BLaER1 treated with 17β-estradiol and CSF1 and Interleukin-3, amounts not matched to agents 10 nM and 100 nM (cell line): ENCODE results near the gene ANKRD6.
"Not testable (repeated sequence)": the region's sequence is repeated elsewhere in the genome, so short reads cannot be mapped to it uniquely, and the experiment has no call there.

Experiments
- H3K27ac ChIP-seq, 11 experiments: shearing (Covaris generic); formaldehyde crosslinking; 2 replicates each; pipeline ENCODE4 v1.8.1; 2022
- H3K27me3 ChIP-seq, 11 experiments: shearing (Covaris generic); formaldehyde crosslinking; 2 replicates each; pipeline ENCODE4 v1.8.1; 2022
- H3K36me3 ChIP-seq, 11 experiments: shearing (Covaris generic); formaldehyde crosslinking; 2 replicates each; pipeline ENCODE4 v1.8.1; 2022
- H3K4me1 ChIP-seq, 10 experiments: shearing (Covaris generic); formaldehyde crosslinking; 2 replicates each; pipeline ENCODE4 v1.8.1; 2022
- H3K4me2 ChIP-seq, 11 experiments: shearing (Covaris generic); formaldehyde crosslinking; 2 replicates each; pipeline ENCODE4 v1.8.1; 2022
- H3K4me3 ChIP-seq, 10 experiments: shearing (Covaris generic); formaldehyde crosslinking; 2 replicates each; pipeline ENCODE4 v1.8.1; 2022
- H3K9ac ChIP-seq, 11 experiments: shearing (Covaris generic); formaldehyde crosslinking; 2 replicates each; pipeline ENCODE4 v1.8.1; 2022
- H3K9me3 ChIP-seq, 11 experiments: shearing (Covaris generic); formaldehyde crosslinking; replicated peaks in 1 of 11; 2 replicates each; pipeline ENCODE4 v1.8.1; 2022
- H4K20me1 ChIP-seq, 11 experiments: shearing (Covaris generic); formaldehyde crosslinking; 2 replicates each; pipeline ENCODE4 v1.8.1; 2022
- Cebpa-rat ChIP-seq, 11 experiments: shearing (Covaris generic); IDR thresholded peaks; 2 replicates each; pipeline ENCODE4 v1.8.1; 2022

ANKRD6 gene

GRCh38 chr6:89610149-89610642, 177.2 kb downstream of the ANKRD6 start:
- Histone ChIP-seq H4K20me1 (no peaks in the 10 kb centered on the region), H3K4me3 (no peak overlapping the region), H3K4me1 (peaks cover 13 to 18% (median 15%) of the 10 kb centered on the region in 10 experiments), H3K36me3 (no peaks in the 10 kb centered on the region), H3K9ac (no peak overlapping the region), H3K4me2 (no peak overlapping the region), H3K9me3 (no peaks in the 10 kb centered on the region), H3K27me3 (no peaks in the 10 kb centered on the region), H3K27ac (no peak overlapping the region)
- no peak for TF ChIP-seq Cebpa-rat (IDR thresholded peaks at IDR 0.05)

GRCh38 chr6:89611666-89612065, 178.7 kb downstream of the ANKRD6 start:
- Histone ChIP-seq H3K4me1 (peaks cover 13 to 18% (median 15%) of the 10 kb centered on the region in 10 experiments), H3K9ac (no peak overlapping the region), H3K27me3 (no peaks in the 10 kb centered on the region), H3K36me3 (no peaks in the 10 kb centered on the region), H4K20me1 (no peaks in the 10 kb centered on the region), H3K4me2 (peak overlapping the region; percentile 40 to 70 (median 63)), H3K27ac (0 out of 22 replicates have a peak overlapping the region, but pooled peaks of 1 of the 11 experiments have one; percentile 7), H3K9me3 (no peaks in the 10 kb centered on the region), H3K4me3 (no peak overlapping the region)
- no peak for TF ChIP-seq Cebpa-rat (IDR thresholded peaks at IDR 0.05)

DNA sequence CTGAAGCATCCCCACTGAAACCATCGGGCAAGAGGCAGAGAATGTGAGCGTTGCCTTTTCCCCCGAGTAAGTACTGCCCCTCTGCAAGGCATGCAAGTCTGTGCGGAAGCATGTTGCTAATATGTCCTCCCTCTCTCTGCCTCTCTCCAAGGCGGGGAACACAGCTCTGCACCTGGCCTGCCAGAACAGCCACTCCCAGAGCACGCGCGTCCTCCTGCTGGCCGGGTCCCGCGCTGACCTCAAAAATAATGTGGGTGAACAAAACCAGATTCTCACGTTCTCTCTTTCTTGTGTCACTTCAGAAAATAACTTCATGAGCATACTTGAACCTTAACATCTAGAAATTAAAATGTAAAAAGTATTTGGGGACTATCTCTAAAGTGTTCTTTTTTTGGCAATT, 179.2 kb downstream of the ANKRD6 start:
- Histone ChIP-seq H4K20me1 (no peaks in the 10 kb centered on the region), H3K4me1 (peaks cover 13 to 18% (median 15%) of the 10 kb centered on the region in 10 experiments), H3K4me2 (peak overlapping the region; percentile 40 to 70 (median 63)), H3K9me3 (no peaks in the 10 kb centered on the region), H3K36me3 (no peaks in the 10 kb centered on the region), H3K27me3 (no peaks in the 10 kb centered on the region), H3K27ac (no peak overlapping the region), H3K9ac (no peak overlapping the region), H3K4me3 (no peak overlapping the region)
- TF ChIP-seq Cebpa-rat (IDR thresholded peaks at IDR 0.05): no peak

DNA sequence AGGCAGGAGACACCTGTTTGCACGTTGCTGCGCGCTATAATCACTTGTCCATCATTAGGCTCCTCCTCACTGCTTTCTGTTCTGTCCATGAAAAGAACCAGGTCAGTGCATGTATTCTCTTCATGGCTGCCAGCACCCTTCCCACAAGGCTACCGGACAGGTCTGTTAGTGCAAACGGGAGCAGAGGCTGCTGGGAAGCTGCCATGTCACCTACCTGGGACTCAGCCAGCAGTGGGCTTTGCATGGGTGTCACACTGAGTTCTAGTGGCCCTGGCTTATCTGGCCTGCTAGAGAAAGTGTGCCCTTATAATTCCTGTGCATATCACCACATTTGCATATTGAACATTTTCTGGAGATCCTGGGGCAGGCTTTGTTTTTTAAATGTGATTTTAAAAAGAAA, 180.8 kb downstream of the ANKRD6 start:
- no peak overlapping the region for H3K4me2 ChIP-seq
- no peak for TF ChIP-seq Cebpa-rat (IDR thresholded peaks at IDR 0.05)
- H3K4me1 ChIP-seq: peaks cover 13 to 18% (median 15%) of the 10 kb centered on the region in 10 experiments
- H3K9me3 ChIP-seq: no peaks in the 10 kb centered on the region
- H3K4me3 ChIP-seq: no peak overlapping the region
- H3K9ac ChIP-seq: no peak overlapping the region
- H4K20me1 ChIP-seq: no peaks in the 10 kb centered on the region
- no peaks in the 10 kb centered on the region for H3K36me3 ChIP-seq
- H3K27me3 ChIP-seq: no peaks in the 10 kb centered on the region
- no peak overlapping the region for H3K27ac ChIP-seq

DNA sequence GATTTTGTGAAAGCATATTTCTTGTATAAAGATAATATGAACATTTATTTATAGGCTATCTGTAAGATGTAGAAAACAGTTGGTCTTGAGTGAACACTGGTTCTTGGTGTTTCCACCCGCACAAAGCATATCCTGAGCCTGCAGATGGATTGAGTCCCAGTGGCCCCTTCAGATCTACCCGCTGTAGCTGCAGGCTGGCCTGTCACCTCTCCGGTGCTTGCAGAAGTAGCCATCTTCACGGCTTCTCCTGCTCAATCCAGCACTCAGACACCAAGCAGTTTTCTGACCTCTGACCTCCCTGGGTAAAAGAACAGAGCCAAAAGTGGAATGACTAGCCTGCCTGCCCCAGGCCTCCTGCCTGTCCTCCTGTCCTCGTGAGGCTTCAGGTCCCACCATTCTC, 182.9 kb downstream of the ANKRD6 start:
- H3K9me3 ChIP-seq: no peaks in the 10 kb centered on the region
- no peaks in the 10 kb centered on the region for H3K27me3 ChIP-seq
- no peak overlapping the region for H3K4me3 ChIP-seq
- TF ChIP-seq Cebpa-rat (IDR thresholded peaks at IDR 0.05): no peak
- H4K20me1 ChIP-seq: no peaks in the 10 kb centered on the region
- no peak overlapping the region for H3K9ac ChIP-seq
- no peak overlapping the region for H3K27ac ChIP-seq
- H3K4me2 ChIP-seq: no peak overlapping the region
- H3K4me1 ChIP-seq: peaks cover 13 to 17% (median 14%) of the 10 kb centered on the region in 10 experiments
- no peaks in the 10 kb centered on the region for H3K36me3 ChIP-seq

- no peak for TF ChIP-seq Cebpa-rat (IDR thresholded peaks at IDR 0.05)
- H3K9me3 ChIP-seq: no peaks in the 10 kb centered on the region
- no peak overlapping the region for H3K4me3 ChIP-seq
- no peaks in the 10 kb centered on the region for H3K36me3 ChIP-seq
- H3K4me1 ChIP-seq: peaks cover 7 to 10% (median 8%) of the 10 kb centered on the region in 10 experiments
- H3K27ac ChIP-seq: no peak overlapping the region
- H3K4me2 ChIP-seq: no peak overlapping the region
- no peaks in the 10 kb centered on the region for H3K27me3 ChIP-seq
- no peak overlapping the region for H3K9ac ChIP-seq
- H4K20me1 ChIP-seq: no peaks in the 10 kb centered on the region
These were observed 183.6 kb downstream of the ANKRD6 start for GRCh38 chr6:89616531-89616930.

DNA sequence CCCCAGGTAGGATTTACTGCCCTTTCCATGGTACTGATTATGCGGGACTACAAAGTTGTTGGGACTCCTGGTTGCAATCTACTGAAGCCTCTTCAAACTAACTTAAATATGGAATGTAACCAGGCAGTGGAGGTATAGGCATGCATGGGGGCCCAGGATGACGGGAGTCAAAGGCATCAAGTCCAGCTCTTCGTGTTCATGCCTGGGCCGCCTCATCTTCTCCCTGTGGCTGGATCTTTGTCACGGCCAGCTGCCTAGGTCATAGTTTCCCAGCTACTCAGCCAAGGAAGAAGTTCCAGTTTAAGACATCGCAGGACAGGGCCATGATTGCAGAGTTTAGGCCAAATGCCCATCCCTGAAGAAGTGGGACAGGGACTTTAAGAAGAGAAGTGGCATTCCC, 185.1 kb downstream of the ANKRD6 start:
- Histone ChIP-seq H4K20me1 (no peaks in the 10 kb centered on the region), H3K27me3 (no peaks in the 10 kb centered on the region), H3K9me3 (no peaks in the 10 kb centered on the region), H3K9ac (no peak overlapping the region), H3K4me1 (no peaks in the 10 kb centered on the region), H3K36me3 (no peaks in the 10 kb centered on the region), H3K4me2 (no peak overlapping the region), H3K4me3 (no peak overlapping the region), H3K27ac (no peak overlapping the region)
- no peak for TF ChIP-seq Cebpa-rat (IDR thresholded peaks at IDR 0.05)

GRCh38 chr6:89619567-89619966, 186.6 kb downstream of the ANKRD6 start:
- Histone ChIP-seq H3K36me3 (0 out of 22 replicates have a peak, but pooled peaks cover 0 to 5% (median 0%) of the 10 kb centered on the region in 11 experiments), H3K9me3 (no peaks in the 10 kb centered on the region), H3K4me3 (no peak overlapping the region), H3K4me2 (no peak overlapping the region), H4K20me1 (no peaks in the 10 kb centered on the region), H3K4me1 (no peaks in the 10 kb centered on the region), H3K27me3 (no peaks in the 10 kb centered on the region), H3K27ac (no peak overlapping the region), H3K9ac (no peak overlapping the region)
- TF ChIP-seq Cebpa-rat (IDR thresholded peaks at IDR 0.05): no peak

GRCh38 chr6:89623749-89624148, 190.8 kb downstream of the ANKRD6 start:
- no peaks in the 10 kb centered on the region for H3K4me1 ChIP-seq
- H3K27me3 ChIP-seq: no peaks in the 10 kb centered on the region
- no peaks in the 10 kb centered on the region for H3K9me3 ChIP-seq
- H3K4me2 ChIP-seq: no peak overlapping the region
- H3K9ac ChIP-seq: no peak overlapping the region
- no peak overlapping the region for H3K27ac ChIP-seq
- no peak for TF ChIP-seq Cebpa-rat (IDR thresholded peaks at IDR 0.05)
- H3K4me3 ChIP-seq: no peak overlapping the region
- peaks cover 0 to 13% (median 0%) of the 10 kb centered on the region in 11 experiments; a peak in 2 of 22 replicates for H3K36me3 ChIP-seq
- no peaks in the 10 kb centered on the region for H4K20me1 ChIP-seq

GRCh38 chr6:89630488-89630887, 197.5 kb downstream of the ANKRD6 start:
- no peak for TF ChIP-seq Cebpa-rat (IDR thresholded peaks at IDR 0.05)
- H3K9ac ChIP-seq: no peak overlapping the region
- no peaks in the 10 kb centered on the region for H3K4me1 ChIP-seq
- no peak overlapping the region for H3K4me3 ChIP-seq
- H3K27ac ChIP-seq: no peak overlapping the region
- no peaks in the 10 kb centered on the region for H3K9me3 ChIP-seq
- H3K36me3 ChIP-seq: peaks cover 0 to 21% (median 0%) of the 10 kb centered on the region in 11 experiments; a peak in 4 of 22 replicates
- no peaks in the 10 kb centered on the region for H3K27me3 ChIP-seq
- no peaks in the 10 kb centered on the region for H4K20me1 ChIP-seq
- H3K4me2 ChIP-seq: no peak overlapping the region

GRCh38 chr6:89636412-89636811, 203.5 kb downstream of the ANKRD6 start:
- not testable (repeated sequence) for H3K27me3 ChIP-seq, H3K9me3 ChIP-seq, H3K4me2 ChIP-seq, H4K20me1 ChIP-seq, H3K9ac ChIP-seq, H3K4me3 ChIP-seq, H3K27ac ChIP-seq
- Histone ChIP-seq H3K36me3 (peaks cover 0 to 17% (median 9%) of the 10 kb centered on the region in 11 experiments; a peak in 11 of 22 replicates), H3K4me1 (peaks cover 7 to 14% (median 12%) of the 10 kb centered on the region in 10 experiments; a peak in 15 of 20 replicates)
